Measurements from ENCODE around the gene FRMD3. TPM values are rescaled to one million over a fixed set of nuclear protein-coding genes. Genes with fewer than 3 reads are reported as not detected.

The FRMD3 gene
- polyA plus RNA-seq, 1 donor from 2014 or later: 13.0 TPM

DNA sequence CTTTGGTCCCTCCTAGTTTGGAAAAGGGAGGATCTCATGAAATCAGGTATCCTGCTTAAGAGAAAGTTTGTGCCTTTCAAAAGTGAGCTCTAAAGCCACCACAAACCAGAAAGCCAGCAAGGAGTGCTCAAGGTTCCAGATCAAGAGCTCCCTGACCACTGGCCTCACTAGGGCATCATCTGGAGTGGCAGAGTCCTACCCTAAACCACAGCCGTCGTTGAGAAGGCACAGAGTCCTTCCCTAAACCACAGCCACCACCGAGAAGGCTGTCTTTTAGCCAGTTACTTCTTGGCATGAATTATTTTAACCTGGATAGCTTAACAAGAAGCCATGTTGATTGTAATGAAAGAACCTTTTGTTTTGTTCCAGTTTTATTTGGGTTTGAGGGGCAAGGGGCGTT lies 102.9 kb downstream of the FRMD3 start:
- H3K9me3 ChIP-seq (ENCODE audit: low read length): no peaks in the 10 kb centered on the region
- H3K36me3 ChIP-seq (ENCODE audit: insufficient read depth, low read length): no peaks in the 10 kb centered on the region
- no peak overlapping the region for H3K27ac ChIP-seq (ENCODE audit: low read length)
- TF ChIP-seq SMC3 (conservative IDR thresholded peaks at IDR 0.05; ENCODE audit: poor library complexity) (no peak), RAD21 (conservative IDR thresholded peaks at IDR 0.05) (no peak), POLR2AphosphoS5 (IDR thresholded peaks at IDR 0.05) (no peak), TAF1 (IDR thresholded peaks at IDR 0.05; ENCODE audit: low read depth) (no peak), EZH2 (IDR thresholded peaks at IDR 0.05; ENCODE audit: borderline replicate concordance, insufficient read depth, low read length, poor library complexity, severe bottlenecking) (no peak), EP300 (conservative IDR thresholded peaks at IDR 0.05; ENCODE audit: poor library complexity, severe bottlenecking) (no peak)
- TF ChIP-seq, protein P1, sequence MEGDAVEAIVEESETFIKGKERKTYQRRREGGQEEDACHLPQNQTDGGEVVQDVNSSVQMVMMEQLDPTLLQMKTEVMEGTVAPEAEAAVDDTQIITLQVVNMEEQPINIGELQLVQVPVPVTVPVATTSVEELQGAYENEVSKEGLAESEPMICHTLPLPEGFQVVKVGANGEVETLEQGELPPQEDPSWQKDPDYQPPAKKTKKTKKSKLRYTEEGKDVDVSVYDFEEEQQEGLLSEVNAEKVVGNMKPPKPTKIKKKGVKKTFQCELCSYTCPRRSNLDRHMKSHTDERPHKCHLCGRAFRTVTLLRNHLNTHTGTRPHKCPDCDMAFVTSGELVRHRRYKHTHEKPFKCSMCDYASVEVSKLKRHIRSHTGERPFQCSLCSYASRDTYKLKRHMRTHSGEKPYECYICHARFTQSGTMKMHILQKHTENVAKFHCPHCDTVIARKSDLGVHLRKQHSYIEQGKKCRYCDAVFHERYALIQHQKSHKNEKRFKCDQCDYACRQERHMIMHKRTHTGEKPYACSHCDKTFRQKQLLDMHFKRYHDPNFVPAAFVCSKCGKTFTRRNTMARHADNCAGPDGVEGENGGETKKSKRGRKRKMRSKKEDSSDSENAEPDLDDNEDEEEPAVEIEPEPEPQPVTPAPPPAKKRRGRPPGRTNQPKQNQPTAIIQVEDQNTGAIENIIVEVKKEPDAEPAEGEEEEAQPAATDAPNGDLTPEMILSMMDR (IDR thresholded peaks at IDR 0.05; ENCODE audit: poor library complexity, severe bottlenecking): no peak
- H3K4me3 ChIP-seq (ENCODE audit: low read length): no peak overlapping the region
- H3K4me2 ChIP-seq (ENCODE audit: low read length): no peak overlapping the region
- H3K79me2 ChIP-seq (replicated peaks; ENCODE audit: insufficient read depth, low read length): no peaks in the 10 kb centered on the region
- no peaks in the 10 kb centered on the region for H4K20me1 ChIP-seq (ENCODE audit: insufficient read depth)
- H3K9ac ChIP-seq (ENCODE audit: low read length): no peak overlapping the region
- no peaks in the 10 kb centered on the region for H3K27me3 ChIP-seq (ENCODE audit: insufficient read depth, low read depth, low read length)
- no peaks in the 10 kb centered on the region for H3K9me2 ChIP-seq (ENCODE audit: insufficient read depth, low read length)
- no peaks in the 10 kb centered on the region for H3F3A ChIP-seq (ENCODE audit: insufficient read depth, low read length, poor library complexity, severe bottlenecking)
- no peak overlapping the region for H2AFZ ChIP-seq (ENCODE audit: low read depth, low read length)

DNA sequence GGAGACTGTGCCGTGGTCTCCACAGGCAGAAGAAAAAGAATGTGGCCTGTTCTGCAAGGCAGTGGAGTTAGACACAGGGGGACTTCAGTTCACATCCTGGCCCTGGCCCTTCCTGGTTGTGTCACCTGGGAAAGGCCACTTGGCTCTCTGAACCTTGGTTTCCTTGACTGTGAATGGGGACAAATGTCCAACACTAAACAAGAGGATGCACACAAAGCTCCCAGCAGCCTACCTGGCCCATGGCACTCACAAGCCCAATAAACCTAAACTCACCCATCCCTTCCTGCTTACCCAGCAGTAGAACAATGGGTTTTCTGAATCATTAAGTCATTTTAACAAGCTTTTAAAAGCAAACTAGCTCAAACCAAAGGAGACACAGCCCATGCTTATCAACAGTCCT lies 103.9 kb downstream of the FRMD3 start:
- no peaks in the 10 kb centered on the region for H3K27me3 ChIP-seq (ENCODE audit: insufficient read depth, low read depth, low read length)

More for the DNA sequence above, 103.9 kb downstream of the FRMD3 start:
- Histone ChIP-seq H3F3A (ENCODE audit: insufficient read depth, low read length, poor library complexity, severe bottlenecking) (no peaks in the 10 kb centered on the region), H2AFZ (ENCODE audit: low read depth, low read length) (no peak overlapping the region), H3K4me3 (ENCODE audit: low read length) (no peak overlapping the region), H3K27ac (ENCODE audit: low read length) (no peak overlapping the region), H4K20me1 (ENCODE audit: insufficient read depth) (no peaks in the 10 kb centered on the region), H3K9me2 (ENCODE audit: insufficient read depth, low read length) (no peaks in the 10 kb centered on the region), H3K9me3 (ENCODE audit: low read length) (no peaks in the 10 kb centered on the region), H3K4me2 (ENCODE audit: low read length) (no peak overlapping the region), H3K9ac (ENCODE audit: low read length) (no peak overlapping the region), H3K79me2 (replicated peaks; ENCODE audit: insufficient read depth, low read length) (no peaks in the 10 kb centered on the region), H3K36me3 (ENCODE audit: insufficient read depth, low read length) (no peaks in the 10 kb centered on the region)
- TF ChIP-seq RAD21 (conservative IDR thresholded peaks at IDR 0.05) (no peak), POLR2AphosphoS5 (IDR thresholded peaks at IDR 0.05) (no peak), EP300 (conservative IDR thresholded peaks at IDR 0.05; ENCODE audit: poor library complexity, severe bottlenecking) (no peak), MXI1 (conservative IDR thresholded peaks at IDR 0.05; ENCODE audit: poor library complexity, severe bottlenecking) (no peak), TAF1 (IDR thresholded peaks at IDR 0.05; ENCODE audit: low read depth) (no peak), EZH2 (IDR thresholded peaks at IDR 0.05; ENCODE audit: borderline replicate concordance, insufficient read depth, low read length, poor library complexity, severe bottlenecking) (no peak), SMC3 (conservative IDR thresholded peaks at IDR 0.05; ENCODE audit: poor library complexity) (no peak)
- TF ChIP-seq, protein P1 (IDR thresholded peaks at IDR 0.05; ENCODE audit: poor library complexity, severe bottlenecking): no peak
- TF ChIP-seq, protein P2, sequence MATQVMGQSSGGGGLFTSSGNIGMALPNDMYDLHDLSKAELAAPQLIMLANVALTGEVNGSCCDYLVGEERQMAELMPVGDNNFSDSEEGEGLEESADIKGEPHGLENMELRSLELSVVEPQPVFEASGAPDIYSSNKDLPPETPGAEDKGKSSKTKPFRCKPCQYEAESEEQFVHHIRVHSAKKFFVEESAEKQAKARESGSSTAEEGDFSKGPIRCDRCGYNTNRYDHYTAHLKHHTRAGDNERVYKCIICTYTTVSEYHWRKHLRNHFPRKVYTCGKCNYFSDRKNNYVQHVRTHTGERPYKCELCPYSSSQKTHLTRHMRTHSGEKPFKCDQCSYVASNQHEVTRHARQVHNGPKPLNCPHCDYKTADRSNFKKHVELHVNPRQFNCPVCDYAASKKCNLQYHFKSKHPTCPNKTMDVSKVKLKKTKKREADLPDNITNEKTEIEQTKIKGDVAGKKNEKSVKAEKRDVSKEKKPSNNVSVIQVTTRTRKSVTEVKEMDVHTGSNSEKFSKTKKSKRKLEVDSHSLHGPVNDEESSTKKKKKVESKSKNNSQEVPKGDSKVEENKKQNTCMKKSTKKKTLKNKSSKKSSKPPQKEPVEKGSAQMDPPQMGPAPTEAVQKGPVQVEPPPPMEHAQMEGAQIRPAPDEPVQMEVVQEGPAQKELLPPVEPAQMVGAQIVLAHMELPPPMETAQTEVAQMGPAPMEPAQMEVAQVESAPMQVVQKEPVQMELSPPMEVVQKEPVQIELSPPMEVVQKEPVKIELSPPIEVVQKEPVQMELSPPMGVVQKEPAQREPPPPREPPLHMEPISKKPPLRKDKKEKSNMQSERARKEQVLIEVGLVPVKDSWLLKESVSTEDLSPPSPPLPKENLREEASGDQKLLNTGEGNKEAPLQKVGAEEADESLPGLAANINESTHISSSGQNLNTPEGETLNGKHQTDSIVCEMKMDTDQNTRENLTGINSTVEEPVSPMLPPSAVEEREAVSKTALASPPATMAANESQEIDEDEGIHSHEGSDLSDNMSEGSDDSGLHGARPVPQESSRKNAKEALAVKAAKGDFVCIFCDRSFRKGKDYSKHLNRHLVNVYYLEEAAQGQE (IDR thresholded peaks at IDR 0.05; ENCODE audit: borderline replicate concordance): no peak

Data from neural cell (in vitro differentiated cells).